ENCODE results near the gene PHYHD1.

PHYHD1 gene

GRCh38 chr9:128920381-128921058 lies at the start of gene PHYHD1:
PHYHD1 (plus strand) TSS chr9:128920982; CDS start chr9:128922324, 1,342 bp downstream.
- H3K27ac ChIP-seq: peak within 1 kb of the TSS; percentile 91
- TF ChIP-seq, protein P1, sequence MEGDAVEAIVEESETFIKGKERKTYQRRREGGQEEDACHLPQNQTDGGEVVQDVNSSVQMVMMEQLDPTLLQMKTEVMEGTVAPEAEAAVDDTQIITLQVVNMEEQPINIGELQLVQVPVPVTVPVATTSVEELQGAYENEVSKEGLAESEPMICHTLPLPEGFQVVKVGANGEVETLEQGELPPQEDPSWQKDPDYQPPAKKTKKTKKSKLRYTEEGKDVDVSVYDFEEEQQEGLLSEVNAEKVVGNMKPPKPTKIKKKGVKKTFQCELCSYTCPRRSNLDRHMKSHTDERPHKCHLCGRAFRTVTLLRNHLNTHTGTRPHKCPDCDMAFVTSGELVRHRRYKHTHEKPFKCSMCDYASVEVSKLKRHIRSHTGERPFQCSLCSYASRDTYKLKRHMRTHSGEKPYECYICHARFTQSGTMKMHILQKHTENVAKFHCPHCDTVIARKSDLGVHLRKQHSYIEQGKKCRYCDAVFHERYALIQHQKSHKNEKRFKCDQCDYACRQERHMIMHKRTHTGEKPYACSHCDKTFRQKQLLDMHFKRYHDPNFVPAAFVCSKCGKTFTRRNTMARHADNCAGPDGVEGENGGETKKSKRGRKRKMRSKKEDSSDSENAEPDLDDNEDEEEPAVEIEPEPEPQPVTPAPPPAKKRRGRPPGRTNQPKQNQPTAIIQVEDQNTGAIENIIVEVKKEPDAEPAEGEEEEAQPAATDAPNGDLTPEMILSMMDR (IDR thresholded peaks at IDR 0.05): no peak
- TF ChIP-seq ZFX (IDR thresholded peaks at IDR 0.05; ENCODE audit: borderline replicate concordance): no peak

DNA sequence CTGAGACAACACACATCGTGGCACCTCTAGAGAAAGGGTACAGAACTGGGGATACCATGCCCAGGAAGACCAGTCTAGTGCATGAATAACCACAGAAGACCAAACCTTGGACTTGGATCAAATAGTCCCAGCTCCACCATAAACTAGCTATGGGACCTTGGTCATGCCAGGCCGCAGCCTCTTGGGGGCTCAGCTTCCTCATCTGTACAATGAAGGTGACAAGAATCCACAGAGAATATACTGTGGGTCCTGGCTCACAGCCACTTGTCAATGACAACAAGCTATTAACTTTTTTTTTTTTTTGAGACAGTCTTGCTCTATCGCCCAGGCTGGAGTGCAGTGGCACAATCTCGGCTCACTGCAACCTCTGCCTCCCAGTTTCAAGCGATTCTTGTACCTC lies 42.9 kb upstream of the PHYHD1 start:
- no peak for TF ChIP-seq ZFX (IDR thresholded peaks at IDR 0.05; ENCODE audit: borderline replicate concordance)
- TF ChIP-seq, protein P1 (IDR thresholded peaks at IDR 0.05): no peak
- H3K27ac ChIP-seq: peak overlapping the region; percentile 93

DNA sequence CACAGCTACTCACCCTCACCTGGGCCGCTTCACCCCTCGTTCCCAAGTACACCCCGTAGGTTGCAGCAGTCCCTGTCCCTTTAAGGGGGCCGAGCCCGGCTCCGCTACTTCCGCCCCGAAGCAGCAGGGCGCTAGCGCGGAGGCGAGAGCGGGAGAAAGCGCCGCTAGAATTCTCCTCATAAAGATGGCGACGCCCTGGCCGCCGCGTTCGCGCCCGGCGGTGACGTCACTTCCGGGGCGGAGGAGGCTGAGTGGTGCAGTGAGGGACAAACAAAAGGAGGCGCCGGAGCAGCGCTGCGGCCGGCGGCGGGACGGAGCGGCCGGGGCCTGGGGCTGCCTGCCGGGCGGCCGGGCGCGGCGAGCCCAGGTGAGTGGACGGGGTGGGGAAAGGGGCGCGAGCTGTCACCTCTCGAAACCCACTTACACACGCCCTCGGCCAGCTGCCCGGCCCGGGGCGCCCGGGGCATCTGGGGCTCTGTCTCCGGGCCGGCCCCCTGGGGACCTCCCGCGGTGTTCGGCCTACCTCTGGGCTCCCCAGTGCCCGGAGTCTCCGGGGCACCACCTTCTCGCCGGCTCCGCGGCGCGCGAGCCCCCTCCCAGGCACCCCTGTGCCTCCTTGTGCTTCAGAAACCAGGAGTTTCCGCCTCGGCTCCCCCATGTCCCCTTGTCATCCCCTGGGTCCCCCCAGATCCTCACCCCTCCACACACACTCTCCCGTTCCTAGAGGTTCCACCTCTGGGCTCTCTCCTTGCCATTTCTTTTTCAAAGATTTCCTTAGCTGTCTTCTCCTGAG lies 38.7 kb upstream of the PHYHD1 start, which contains the start of the genes KYAT1 and LRRC8A:
TSS of gene KYAT1 (minus strand) at position 67 of the 793 bp plus-strand sequence. CDS start 36,545 bp downstream, outside the sequence.
TSS of gene LRRC8A (plus strand) at position 250 of the 793 bp plus-strand sequence. CDS start 25,032 bp downstream, outside the sequence.
- H3K27ac ChIP-seq: peak within 1 kb of the TSS; percentile 93
- TF ChIP-seq, protein P1 (IDR thresholded peaks at IDR 0.05): peak; percentile 18; the same call in 1 of the 2 replicates
- no peak for TF ChIP-seq ZFX (IDR thresholded peaks at IDR 0.05; ENCODE audit: borderline replicate concordance)

- TF ChIP-seq, protein P1 (IDR thresholded peaks at IDR 0.05): no peak
- TF ChIP-seq ZFX (IDR thresholded peaks at IDR 0.05; ENCODE audit: borderline replicate concordance): no peak
- peak overlapping the region; percentile 93 for H3K27ac ChIP-seq
Observed at GRCh38 chr9:128882677-128883603, 37.8 kb upstream of the PHYHD1 start.

- TF ChIP-seq, protein P1 (IDR thresholded peaks at IDR 0.05): no peak
- no peak for TF ChIP-seq ZFX (IDR thresholded peaks at IDR 0.05; ENCODE audit: borderline replicate concordance)
- H3K27ac ChIP-seq: peak overlapping the region; percentile 93
Observed at GRCh38 chr9:128884164-128884563, 36.6 kb upstream of the PHYHD1 start.

DNA sequence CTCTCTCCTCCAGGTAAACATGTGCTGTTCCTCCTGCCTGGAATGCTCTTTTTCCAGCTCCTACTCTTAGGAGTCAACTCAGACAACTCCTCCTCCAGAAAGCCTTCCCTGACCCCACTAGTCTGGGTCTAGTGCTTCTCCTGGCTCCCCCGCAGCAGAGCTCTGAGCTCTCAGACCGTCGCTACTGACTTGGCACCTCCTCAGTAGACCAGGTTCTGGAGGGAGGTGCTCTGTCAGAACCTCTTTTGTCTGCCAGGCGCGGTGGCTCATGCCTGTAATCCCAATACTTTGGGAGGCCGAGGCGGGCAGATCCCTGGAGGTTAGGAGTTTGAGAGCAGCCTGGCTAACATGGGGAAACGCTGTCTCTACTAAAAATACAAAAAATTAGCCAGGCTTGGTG lies 35.4 kb upstream of the PHYHD1 start:
- peak overlapping the region; percentile 93 for H3K27ac ChIP-seq
- no peak for TF ChIP-seq ZFX (IDR thresholded peaks at IDR 0.05; ENCODE audit: borderline replicate concordance)
- TF ChIP-seq, protein P1 (IDR thresholded peaks at IDR 0.05): no peak

All from 22Rv1 (cell line).